ENCODE measurements around the gene ERN2. TPM values are rescaled to one million over a fixed set of nuclear protein-coding genes. Genes with fewer than 3 reads are reported as not detected.

The ERN2 gene
- total RNA-seq, 1 donor from 2014 or later: 0.60 TPM

DNA sequence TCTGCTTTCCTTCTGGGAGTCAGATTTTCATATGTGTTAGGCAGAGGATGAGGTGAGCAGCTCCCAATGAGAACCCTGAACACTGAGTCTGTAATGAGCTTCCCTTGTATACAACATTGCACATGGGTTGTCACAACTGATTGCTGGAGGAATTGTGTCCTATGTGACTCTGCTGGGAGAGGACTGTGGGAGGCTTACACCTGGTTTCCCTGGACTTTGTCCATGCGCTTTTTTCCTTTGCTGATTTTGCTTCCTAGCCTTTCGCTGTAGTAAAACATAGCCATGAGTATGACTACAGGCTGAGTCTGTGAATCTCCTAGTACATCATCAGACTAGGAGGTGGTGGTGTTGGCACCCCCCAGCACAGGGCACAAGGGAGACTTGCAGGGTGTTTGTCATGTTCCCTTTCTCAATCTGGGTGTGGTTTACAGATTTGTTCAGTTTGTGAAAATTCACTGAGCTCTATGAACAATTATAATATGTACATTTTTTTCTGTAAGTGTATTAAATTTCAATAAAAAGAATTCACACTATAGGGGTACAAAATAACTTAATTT lies 36.0 kb downstream of the ERN2 start:
- Mint-ChIP-seq H3K4me3 (ENCODE audit: low read depth) (no peak overlapping the region), H3K36me3 (ENCODE audit: insufficient read depth) (peaks cover 4% of the 10 kb centered on the region), H3K27ac (no peak overlapping the region), H3K9me3 (ENCODE audit: low read depth) (no peaks in the 10 kb centered on the region), H3K27me3 (no peaks in the 10 kb centered on the region), H3K4me1 (ENCODE audit: low read depth) (peaks cover 17% of the 10 kb centered on the region)
- DNase-seq (ENCODE audit: low spot score, unreplicated experiment): no peak
- TF ChIP-seq CTCF (IDR thresholded peaks at IDR 0.05; ENCODE audit: unreplicated experiment): no peak

DNA sequence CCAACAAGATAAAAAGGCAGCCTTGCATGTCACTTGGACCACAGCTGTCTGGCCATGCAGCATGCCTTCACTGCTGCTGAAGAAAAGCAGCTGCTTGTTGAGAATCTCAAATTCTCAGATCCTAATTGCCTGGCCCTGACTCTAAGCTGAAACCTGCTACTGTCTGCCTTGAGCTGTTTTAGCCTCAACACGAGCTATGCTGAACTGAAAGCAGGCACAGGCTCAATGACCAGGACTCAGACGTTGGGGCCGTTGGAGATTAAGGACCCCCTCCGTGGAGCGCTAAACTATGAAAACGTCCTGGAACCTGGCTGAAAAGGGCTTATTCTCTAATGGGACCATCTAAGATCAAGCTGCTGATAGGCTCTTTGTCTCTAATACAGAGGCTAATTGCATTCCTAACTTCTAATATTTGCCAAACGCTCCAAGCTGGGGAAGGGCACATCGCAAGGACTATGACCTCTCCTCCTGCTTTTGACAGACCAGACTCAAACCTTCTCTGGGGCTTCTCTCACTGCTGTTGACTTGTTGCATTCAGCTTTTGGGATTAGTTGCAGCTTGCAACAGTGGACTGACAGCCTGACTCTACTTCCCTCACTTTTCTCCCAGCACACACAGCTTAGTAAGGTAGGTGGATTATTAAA lies 38.9 kb downstream of the ERN2 start:
- no peaks in the 10 kb centered on the region for H3K9me3 Mint-ChIP-seq (ENCODE audit: low read depth)
- peaks cover 4% of the 10 kb centered on the region for H3K4me1 Mint-ChIP-seq (ENCODE audit: low read depth)
- no peak for TF ChIP-seq CTCF (IDR thresholded peaks at IDR 0.05; ENCODE audit: unreplicated experiment)
- H3K27me3 Mint-ChIP-seq: no peaks in the 10 kb centered on the region
- H3K4me3 Mint-ChIP-seq (ENCODE audit: low read depth): no peak overlapping the region
- H3K36me3 Mint-ChIP-seq (ENCODE audit: insufficient read depth): peaks cover 4% of the 10 kb centered on the region
- DNase-seq (ENCODE audit: low spot score, unreplicated experiment): no peak
- H3K27ac Mint-ChIP-seq: no peak overlapping the region

GRCh38 chr16:23670137-23670776 lies 42.8 kb downstream of the ERN2 start:
- Mint-ChIP-seq H3K9me3 (ENCODE audit: low read depth) (no peaks in the 10 kb centered on the region), H3K27me3 (no peaks in the 10 kb centered on the region), H3K27ac (peak overlapping the region; percentile 41), H3K4me3 (ENCODE audit: low read depth) (no peak overlapping the region), H3K36me3 (ENCODE audit: insufficient read depth) (peaks cover 10% of the 10 kb centered on the region), H3K4me1 (ENCODE audit: low read depth) (peaks cover 2% of the 10 kb centered on the region)
- no peak for TF ChIP-seq CTCF (IDR thresholded peaks at IDR 0.05; ENCODE audit: unreplicated experiment)
- no peak for DNase-seq (ENCODE audit: low spot score, unreplicated experiment)

GRCh38 chr16:23668873-23669272 lies 44.1 kb downstream of the ERN2 start:
- H3K36me3 Mint-ChIP-seq (ENCODE audit: insufficient read depth): peaks cover 13% of the 10 kb centered on the region
- no peak overlapping the region for H3K27ac Mint-ChIP-seq
- no peaks in the 10 kb centered on the region for H3K9me3 Mint-ChIP-seq (ENCODE audit: low read depth)
- no peak for DNase-seq (ENCODE audit: low spot score, unreplicated experiment)
- no peak overlapping the region for H3K4me3 Mint-ChIP-seq (ENCODE audit: low read depth)
- TF ChIP-seq CTCF (IDR thresholded peaks at IDR 0.05; ENCODE audit: unreplicated experiment): no peak
- no peaks in the 10 kb centered on the region for H3K27me3 Mint-ChIP-seq
- H3K4me1 Mint-ChIP-seq (ENCODE audit: low read depth): no peaks in the 10 kb centered on the region

GRCh38 chr16:23668225-23668624 lies 44.8 kb downstream of the ERN2 start:
- Mint-ChIP-seq H3K4me3 (ENCODE audit: low read depth) (no peak overlapping the region), H3K27ac (no peak overlapping the region), H3K4me1 (ENCODE audit: low read depth) (no peaks in the 10 kb centered on the region), H3K27me3 (no peaks in the 10 kb centered on the region), H3K36me3 (ENCODE audit: insufficient read depth) (peaks cover 13% of the 10 kb centered on the region), H3K9me3 (ENCODE audit: low read depth) (no peaks in the 10 kb centered on the region)
- no peak for TF ChIP-seq CTCF (IDR thresholded peaks at IDR 0.05; ENCODE audit: unreplicated experiment)
- no peak for DNase-seq (ENCODE audit: low spot score, unreplicated experiment)
